Measurements from ENCODE around the gene PCNT.

GRCh38 chr21:46468108-46468774 is 144.3 kb downstream of the PCNT start:
- TF ChIP-seq, protein P1, sequence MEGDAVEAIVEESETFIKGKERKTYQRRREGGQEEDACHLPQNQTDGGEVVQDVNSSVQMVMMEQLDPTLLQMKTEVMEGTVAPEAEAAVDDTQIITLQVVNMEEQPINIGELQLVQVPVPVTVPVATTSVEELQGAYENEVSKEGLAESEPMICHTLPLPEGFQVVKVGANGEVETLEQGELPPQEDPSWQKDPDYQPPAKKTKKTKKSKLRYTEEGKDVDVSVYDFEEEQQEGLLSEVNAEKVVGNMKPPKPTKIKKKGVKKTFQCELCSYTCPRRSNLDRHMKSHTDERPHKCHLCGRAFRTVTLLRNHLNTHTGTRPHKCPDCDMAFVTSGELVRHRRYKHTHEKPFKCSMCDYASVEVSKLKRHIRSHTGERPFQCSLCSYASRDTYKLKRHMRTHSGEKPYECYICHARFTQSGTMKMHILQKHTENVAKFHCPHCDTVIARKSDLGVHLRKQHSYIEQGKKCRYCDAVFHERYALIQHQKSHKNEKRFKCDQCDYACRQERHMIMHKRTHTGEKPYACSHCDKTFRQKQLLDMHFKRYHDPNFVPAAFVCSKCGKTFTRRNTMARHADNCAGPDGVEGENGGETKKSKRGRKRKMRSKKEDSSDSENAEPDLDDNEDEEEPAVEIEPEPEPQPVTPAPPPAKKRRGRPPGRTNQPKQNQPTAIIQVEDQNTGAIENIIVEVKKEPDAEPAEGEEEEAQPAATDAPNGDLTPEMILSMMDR (IDR thresholded peaks at IDR 0.05 in 8 of 11, conservative IDR thresholded peaks at IDR 0.05 in 3 of 11) = no peak
- TF ChIP-seq POLR2A (IDR thresholded peaks at IDR 0.05) (no peak), POLR2AphosphoS5 (IDR thresholded peaks at IDR 0.05) (no peak)

Measured in spleen (tissue), 7 donors.